Femur (tissue), 1 donor: ENCODE results near the gene DMKN.

Source experiments
- DNase-seq: peaks from one replicate; pipeline ENCODE4 v3.0.0-alpha.2; 2017

Gene DMKN

GRCh38 chr19:35513628-35514281, at the start of gene DMKN:
TSS of gene DMKN (minus strand) at chr19:35513649. CDS start at chr19:35513475, 174 bp downstream.
- DNase-seq, result no peak

GRCh38 chr19:35562776-35563175, 49.3 kb upstream of the DMKN start:
- no peak for DNase-seq

GRCh38 chr19:35562336-35562735, 48.9 kb upstream of the DMKN start:
- no peak for DNase-seq

GRCh38 chr19:35561436-35561835, 48.0 kb upstream of the DMKN start:
- no peak for DNase-seq

GRCh38 chr19:35560677-35561076, 47.2 kb upstream of the DMKN start:
- no peak for DNase-seq

- no peak for DNase-seq
These were observed 46.8 kb upstream of the DMKN start for GRCh38 chr19:35560271-35560670.

- no peak for DNase-seq
These were observed 46.3 kb upstream of the DMKN start for GRCh38 chr19:35559781-35560180.

- DNase-seq, result no peak
These were observed 45.8 kb upstream of the DMKN start for GRCh38 chr19:35559281-35559659.

GRCh38 chr19:35558400-35559280, 45.2 kb upstream of the DMKN start:
- no peak for DNase-seq

GRCh38 chr19:35557539-35558399, 44.3 kb upstream of the DMKN start:
- DNase-seq, result peak; percentile 60

GRCh38 chr19:35556846-35557538, 43.5 kb upstream of the DMKN start:
- peak; percentile 9 for DNase-seq

GRCh38 chr19:35556025-35556590, 42.7 kb upstream of the DMKN start:
- DNase-seq, result no peak

GRCh38 chr19:35555301-35556005, 42.0 kb upstream of the DMKN start:
- DNase-seq, result no peak

GRCh38 chr19:35554076-35554475, 40.6 kb upstream of the DMKN start:
- DNase-seq, result no peak

- DNase-seq, result no peak
These were observed 40.0 kb upstream of the DMKN start for GRCh38 chr19:35553385-35554000.

GRCh38 chr19:35552534-35553384, 39.3 kb upstream of the DMKN start:
- no peak for DNase-seq

- no peak for DNase-seq
These were observed 37.8 kb upstream of the DMKN start for GRCh38 chr19:35551091-35551810.

GRCh38 chr19:35549879-35550523, 36.6 kb upstream of the DMKN start:
- DNase-seq, result no peak
